ENCODE data around the gene SKP1. TPM values are rescaled to one million over a fixed set of nuclear protein-coding genes. Genes with fewer than 3 reads are reported as not detected.

Gene SKP1
- polyA plus RNA-seq, 3 donors = 182 to 787 (median 735) TPM

DNA sequence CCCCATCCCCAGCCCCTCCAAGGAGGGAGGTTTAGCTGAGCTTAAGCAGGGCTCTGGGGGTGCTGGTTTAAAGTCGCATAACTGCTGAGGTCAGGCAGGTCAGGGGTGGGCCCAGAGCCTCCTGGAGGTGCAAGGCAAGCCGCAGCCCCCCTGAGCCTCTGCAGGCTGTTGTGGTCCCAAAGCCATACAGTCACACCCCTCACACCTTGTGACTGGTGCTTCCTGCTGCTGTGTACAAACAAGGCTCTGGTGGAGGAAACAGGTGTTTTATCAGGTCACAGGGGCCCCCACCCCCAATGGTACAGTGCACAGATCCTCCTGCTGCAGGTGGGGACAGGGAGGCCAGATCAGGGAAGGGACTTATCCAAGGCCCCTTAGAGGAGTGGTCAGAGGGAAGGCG is 54.2 kb downstream of the SKP1 start:
- no peaks in the 10 kb centered on the region for H3K36me3 Mint-ChIP-seq
- H3K4me2 ChIP-seq (replicated peaks; ENCODE audit: extremely low read depth, low read length, poor library complexity, severe bottlenecking) = no peak overlapping the region
- H3K4me1 Mint-ChIP-seq = peaks cover 2% of the 10 kb centered on the region
- H3K4me3 ChIP-seq (replicated peaks in 1 of 3; ENCODE audit: low read depth in 2 of 3, low read length in 3 of 3) = no peak overlapping the region
- H3K9me3 ChIP-seq (replicated peaks in 1 of 2; ENCODE audit: control insufficient read depth in 1 of 2, insufficient read depth in 1 of 2, low read length in 2 of 2) = no peaks in the 10 kb centered on the region
- no peaks in the 10 kb centered on the region for H3K36me3 ChIP-seq (replicated peaks in 1 of 2; ENCODE audit: control insufficient read depth in 1 of 2, insufficient read depth in 2 of 2, low read length in 2 of 2)
- H3K9me3 Mint-ChIP-seq = no peaks in the 10 kb centered on the region
- TF ChIP-seq CTCF (IDR thresholded peaks at IDR 0.05) = no peak
- peaks cover 0 to under 1% of the 10 kb centered on the region in 2 donors for H3K27me3 ChIP-seq (ENCODE audit: control insufficient read depth in 2 of 2, insufficient read depth in 2 of 2, low read length in 2 of 2)
- H3K27ac Mint-ChIP-seq = no peak overlapping the region
- no peak overlapping the region for H2AFZ ChIP-seq (ENCODE audit: insufficient read depth, low read depth, low read length, poor library complexity, severe bottlenecking)
- 50% methylated on average over 2 of the region's 3 CpGs for WGBS (ENCODE audit: insufficient coverage)
- no peak for DNase-seq
- H3K79me2 ChIP-seq (ENCODE audit: insufficient read depth, low read length) = no peaks in the 10 kb centered on the region
- H3K9ac ChIP-seq (ENCODE audit: insufficient read depth, low read length, poor library complexity, severe bottlenecking) = no peak overlapping the region
- intact Hi-C loops (cut with micrococcal nuclease) = no loop called here
- no peaks in the 10 kb centered on the region for H3K4me1 ChIP-seq (ENCODE audit: control insufficient read depth in 1 of 2, insufficient read depth in 2 of 2, low read length in 2 of 2)
- H4K20me1 ChIP-seq (ENCODE audit: insufficient read depth, low read length) = no peaks in the 10 kb centered on the region
- H3K27ac ChIP-seq (ENCODE audit: low read depth in 1 of 2, low read length in 2 of 2) = no peak overlapping the region
- no peak overlapping the region for H3K4me3 Mint-ChIP-seq
- peaks cover 10 to 16% (median 14%) of the 10 kb centered on the region in 3 donors for H3K27me3 Mint-ChIP-seq (ENCODE audit: low read depth in 3 of 3)

- H3K36me3 Mint-ChIP-seq = peaks cover 0 to 3% of the 10 kb centered on the region in 2 donors
- Histone ChIP-seq H3K36me3 (replicated peaks in 1 of 2; ENCODE audit: control insufficient read depth in 1 of 2, insufficient read depth in 2 of 2, low read length in 2 of 2) (no peaks in the 10 kb centered on the region), H4K20me1 (ENCODE audit: insufficient read depth, low read length) (no peaks in the 10 kb centered on the region), H3K4me2 (replicated peaks; ENCODE audit: extremely low read depth, low read length, poor library complexity, severe bottlenecking) (no peak overlapping the region), H3K27ac (ENCODE audit: low read depth in 1 of 2, low read length in 2 of 2) (no peak overlapping the region), H3K4me1 (ENCODE audit: control insufficient read depth in 1 of 2, insufficient read depth in 2 of 2, low read length in 2 of 2) (peaks cover 0 to 1% of the 10 kb centered on the region in 2 donors), H3K9me3 (replicated peaks in 1 of 2; ENCODE audit: control insufficient read depth in 1 of 2, insufficient read depth in 1 of 2, low read length in 2 of 2) (no peaks in the 10 kb centered on the region), H3K4me3 (replicated peaks in 1 of 3; ENCODE audit: low read depth in 2 of 3, low read length in 3 of 3) (no peak overlapping the region), H2AFZ (ENCODE audit: insufficient read depth, low read depth, low read length, poor library complexity, severe bottlenecking) (no peak overlapping the region), H3K9ac (ENCODE audit: insufficient read depth, low read length, poor library complexity, severe bottlenecking) (no peak overlapping the region), H3K79me2 (ENCODE audit: insufficient read depth, low read length) (no peaks in the 10 kb centered on the region), H3K27me3 (ENCODE audit: control insufficient read depth in 2 of 2, insufficient read depth in 2 of 2, low read length in 2 of 2) (peaks cover 11 to 20% of the 10 kb centered on the region in 2 donors)
- H3K4me1 Mint-ChIP-seq = peaks cover 5% of the 10 kb centered on the region
- peak overlapping the region in 1 of 2 donors; percentile 42 for H3K4me3 Mint-ChIP-seq
- DNase-seq = no peak
- H3K27ac Mint-ChIP-seq = no peak overlapping the region
- no peak for TF ChIP-seq CTCF (IDR thresholded peaks at IDR 0.05)
- H3K9me3 Mint-ChIP-seq = peaks cover 0 to 3% (median 0%) of the 10 kb centered on the region in 7 donors
- peaks cover 25 to 33% (median 29%) of the 10 kb centered on the region in 3 donors for H3K27me3 Mint-ChIP-seq (ENCODE audit: low read depth in 3 of 3)
- intact Hi-C loops (cut with micrococcal nuclease) = no loop called here
- 92% methylated on average over 15 of the region's 17 CpGs for WGBS (ENCODE audit: insufficient coverage)
Measured at GRCh38 chr5:134120386-134121138, 56.2 kb downstream of the SKP1 start.

All from CD14-positive monocyte (primary cell).